Urinary bladder (tissue), 4 donors: ENCODE results near the gene ZNG1A. TPM values are rescaled to one million over a fixed set of nuclear protein-coding genes. Genes with fewer than 3 reads are reported as not detected.
"Not testable (repeated sequence)": the region's sequence is repeated elsewhere in the genome, so short reads cannot be mapped to it uniquely, and the experiment has no call there.

Experiments used
- DNase-seq: peaks from one replicate; pipeline ENCODE4 v3.0.0-alpha.2; 2015; ENCODE audit errors: extremely low spot score
- H3K27ac ChIP-seq: one replicate; pipeline ENCODE4 v1.5.1; 2013; ENCODE audit warnings: low read depth, mild to moderate bottlenecking, moderate library complexity
- H3K36me3 ChIP-seq: one replicate; pipeline ENCODE4 v1.6.1; 2013; ENCODE audit warnings: mild to moderate bottlenecking, moderate library complexity; ENCODE audit not compliant: insufficient read depth
- H3K4me1 ChIP-seq: one replicate; pipeline ENCODE4 v1.6.1; 2013; ENCODE audit warnings: mild to moderate bottlenecking, moderate library complexity; ENCODE audit not compliant: insufficient read depth
- H3K4me3 ChIP-seq: one replicate; pipeline ENCODE4 v1.5.1; 2013; ENCODE audit warnings: low read depth, low read length
- WGBS: extraction: QIAGEN DNeasy Blood & Tissue Kit; methylation state at CpG from one replicate; pipeline ENCODE4 v1.1.7; 2013; 5-methylcytosine and 5-hydroxymethylcytosine counted together
- polyA plus RNA-seq: library from polyadenylated mRNA; stranded (reverse); fragments of 200-250 nt; gene quantifications from one replicate; pipeline ENCODE4 v1.2.3, GENCODE V29; 2013
- total RNA-seq: library from RNA; depleted of rRNA; stranded (reverse); fragments of >200 nt; gene quantifications from one replicate; pipeline ENCODE4 v1.2.3, GENCODE V29; 2014
- donor health status: healthy with polysubstance abuse.
- donor health status: healthy.

Gene ZNG1A
- total and polyA plus RNA-seq, 2 donors: 33.9 to 51.2 TPM

GRCh38 chr9:214351-214647 lies 35.4 kb upstream of the ZNG1A start:
- Histone ChIP-seq H3K27ac (no peak overlapping the region), H3K36me3 (no peaks in the 10 kb centered on the region), H3K4me1 (no peaks in the 10 kb centered on the region), H3K4me3 (peak overlapping the region; percentile 54)
- WGBS: 2% methylated on average over 14 of the region's 14 CpGs
- no peak for DNase-seq

DNA sequence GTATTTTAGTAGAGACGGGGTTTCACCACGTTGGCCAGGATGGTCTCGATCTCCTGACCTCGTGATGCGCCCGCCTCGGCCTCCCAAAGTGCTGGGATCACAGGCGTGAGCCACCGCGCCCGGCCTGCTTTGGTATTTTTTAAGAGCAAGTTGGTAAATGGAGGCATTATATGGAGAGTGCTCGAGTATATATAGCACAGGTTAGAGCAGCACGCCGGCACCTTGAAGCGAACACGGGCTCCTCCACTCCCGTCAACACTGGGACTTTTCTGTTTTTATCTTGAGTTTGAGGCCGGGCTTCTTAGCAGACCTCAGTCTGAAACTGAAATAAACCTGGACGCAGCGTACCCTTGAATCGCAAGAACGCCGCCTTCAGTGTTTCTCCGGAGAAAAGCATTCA lies 35.0 kb upstream of the ZNG1A start:
- not testable (repeated sequence) for H3K4me3 ChIP-seq, H3K36me3 ChIP-seq, H3K27ac ChIP-seq, H3K4me1 ChIP-seq, DNase-seq
- 78% methylated on average over 24 of the region's 24 CpGs for WGBS

- Histone ChIP-seq H3K27ac (no peak overlapping the region), H3K4me1 (no peaks in the 10 kb centered on the region), H3K36me3 (no peaks in the 10 kb centered on the region), H3K4me3 (no peak overlapping the region)
- 76% methylated on average over 3 of the region's 3 CpGs for WGBS
- DNase-seq: no peak
Observed at GRCh38 chr9:212297-212696, 33.4 kb upstream of the ZNG1A start.

- H3K36me3 ChIP-seq: no peaks in the 10 kb centered on the region
- no peak for DNase-seq
- H3K4me3 ChIP-seq: no peak overlapping the region
- no peak overlapping the region for H3K27ac ChIP-seq
- 46% methylated on average over 5 of the region's 5 CpGs for WGBS
- no peaks in the 10 kb centered on the region for H3K4me1 ChIP-seq
Observed at GRCh38 chr9:211557-211956, 32.7 kb upstream of the ZNG1A start.

GRCh38 chr9:211036-211435 lies 32.2 kb upstream of the ZNG1A start:
- Histone ChIP-seq H3K4me3 (no peak overlapping the region), H3K36me3 (no peaks in the 10 kb centered on the region), H3K4me1 (no peaks in the 10 kb centered on the region), H3K27ac (no peak overlapping the region)
- no peak for DNase-seq
- WGBS: 73% methylated on average over 7 of the region's 7 CpGs

DNA sequence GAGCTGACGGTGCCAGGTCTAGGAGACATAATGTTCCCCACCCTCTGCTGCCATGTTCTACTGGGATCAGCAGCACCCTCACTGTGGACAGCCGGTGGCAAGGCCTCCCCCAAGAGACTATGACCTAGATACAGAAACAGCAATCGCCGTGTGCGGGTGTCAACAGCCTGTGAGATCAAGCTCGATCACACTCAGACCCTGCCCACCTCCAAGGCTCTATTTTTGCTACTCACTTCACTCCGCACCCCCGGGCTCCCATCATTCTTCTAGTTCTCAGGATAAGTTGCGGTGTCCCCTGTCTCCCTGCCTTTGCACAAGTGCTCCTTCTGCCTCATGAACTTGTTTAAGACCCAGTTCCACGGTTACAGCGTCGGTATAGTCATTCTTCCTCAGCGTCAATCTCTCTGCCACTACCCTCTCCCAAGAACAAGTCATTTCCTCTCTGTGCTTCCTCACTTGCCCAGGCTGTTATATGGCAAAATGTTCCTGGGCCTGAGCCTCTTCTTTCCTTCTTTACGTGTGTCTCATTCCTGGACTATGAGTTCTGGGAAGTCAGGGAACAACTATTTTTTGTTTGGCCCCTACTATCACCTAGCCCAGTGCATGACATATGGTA lies 30.4 kb upstream of the ZNG1A start:
- Histone ChIP-seq H3K27ac (no peak overlapping the region), H3K4me1 (no peaks in the 10 kb centered on the region), H3K36me3 (no peaks in the 10 kb centered on the region), H3K4me3 (no peak overlapping the region)
- 83% methylated on average over 14 of the region's 14 CpGs for WGBS
- DNase-seq: no peak

DNA sequence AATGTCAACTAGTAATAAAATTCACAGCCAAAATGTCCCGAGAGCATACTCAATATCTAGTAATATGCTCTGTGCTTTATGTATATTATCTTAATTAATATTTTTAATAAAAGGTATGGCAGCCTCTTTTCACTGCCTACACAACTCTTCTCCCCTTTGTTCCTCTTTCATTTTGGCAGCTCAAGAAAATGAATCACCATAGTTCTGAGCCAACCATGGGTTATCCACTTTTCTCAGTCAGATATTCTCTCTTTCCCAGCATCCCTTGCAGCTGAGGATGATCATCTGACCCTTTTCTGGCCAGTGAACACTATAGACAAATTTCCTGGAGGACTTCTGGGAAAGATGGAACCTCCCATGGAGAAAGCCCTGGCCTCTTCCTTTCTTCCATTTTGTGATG lies 27.6 kb upstream of the ZNG1A start:
- H3K36me3 ChIP-seq: no peaks in the 10 kb centered on the region
- no peak for DNase-seq
- WGBS: 58% methylated on average over 1 of the region's 1 CpG
- H3K27ac ChIP-seq: no peak overlapping the region
- H3K4me1 ChIP-seq: no peaks in the 10 kb centered on the region
- no peak overlapping the region for H3K4me3 ChIP-seq

- not testable (repeated sequence) for H3K4me1 ChIP-seq, H3K4me3 ChIP-seq, H3K27ac ChIP-seq, DNase-seq, H3K36me3 ChIP-seq
- WGBS: 41% methylated on average over 1 of the region's 1 CpG
Observed at GRCh38 chr9:199601-200000, 20.7 kb upstream of the ZNG1A start.

DNA sequence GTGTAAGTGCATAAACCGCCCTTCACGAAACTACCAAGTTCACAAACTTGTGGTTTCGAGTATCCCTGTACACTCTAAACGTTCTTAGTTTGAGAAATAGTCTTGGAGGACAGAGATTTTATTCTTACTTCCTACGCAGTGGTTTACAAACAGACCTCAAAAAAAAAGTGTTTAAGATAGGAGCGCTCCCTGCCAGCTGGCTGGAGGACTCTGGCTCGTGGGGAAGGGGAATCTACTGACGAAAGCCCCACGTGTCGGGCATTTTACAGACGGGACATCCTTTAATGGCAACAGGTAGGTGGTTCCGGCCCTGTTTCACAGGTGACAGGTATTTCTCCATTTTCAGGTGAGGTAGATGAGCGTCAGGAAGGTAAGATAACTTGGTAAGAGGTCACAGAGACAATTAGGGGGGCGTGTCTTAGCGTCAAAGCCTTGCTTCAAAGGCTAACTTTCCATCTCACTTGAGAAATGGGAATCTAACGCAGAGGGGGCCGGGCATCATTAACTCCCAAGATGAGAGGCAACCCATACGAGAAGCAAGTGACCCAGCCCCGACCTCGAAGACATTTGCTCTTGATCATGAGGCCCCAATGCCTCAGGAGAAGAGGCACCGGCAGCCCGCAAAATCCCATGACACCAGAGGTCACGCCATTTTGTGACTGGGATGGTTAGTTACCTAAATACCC lies 573 bp downstream of the ZNG1A start:
- H3K27ac ChIP-seq: peak overlapping the region; percentile 10
- not testable (repeated sequence) for H3K36me3 ChIP-seq, DNase-seq, H3K4me3 ChIP-seq, H3K4me1 ChIP-seq
- 3% methylated on average over 19 of the region's 23 CpGs for WGBS

- H3K36me3 ChIP-seq, H3K4me1 ChIP-seq, H3K27ac ChIP-seq, DNase-seq, H3K4me3 ChIP-seq: not testable (repeated sequence)
- WGBS: no CpG with 5 or more reads among the region's 3 CpGs
Observed at GRCh38 chr9:169757-170156, 9.1 kb downstream of the ZNG1A start.

DNA sequence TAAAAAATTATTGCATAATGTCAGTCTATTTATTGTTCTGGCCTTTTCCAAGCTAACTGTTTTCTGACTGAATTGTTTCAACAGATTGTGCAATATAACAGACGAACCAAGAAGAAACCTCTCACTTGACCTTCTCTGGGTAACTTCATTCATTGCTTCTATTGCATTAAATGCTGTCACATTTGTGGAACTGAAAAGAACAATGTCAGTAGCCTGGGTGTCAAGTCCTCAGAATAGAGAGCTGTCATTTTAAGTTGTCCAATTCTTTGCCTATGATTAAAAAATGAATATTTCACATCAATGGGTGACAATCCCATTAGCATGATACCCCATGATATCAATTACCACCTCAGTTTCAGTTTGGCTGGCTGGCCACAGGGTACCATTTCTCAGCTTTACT lies 19.0 kb downstream of the ZNG1A start:
- not testable (repeated sequence) for H3K27ac ChIP-seq, DNase-seq, H3K36me3 ChIP-seq, H3K4me1 ChIP-seq, H3K4me3 ChIP-seq
- 61% methylated on average over 1 of the region's 1 CpG for WGBS

- H3K4me3 ChIP-seq, DNase-seq, H3K36me3 ChIP-seq, H3K27ac ChIP-seq, H3K4me1 ChIP-seq: not testable (repeated sequence)
Observed at GRCh38 chr9:151173-151572, 27.7 kb downstream of the ZNG1A start.

- not testable (repeated sequence) for H3K4me3 ChIP-seq, H3K36me3 ChIP-seq, DNase-seq, H3K4me1 ChIP-seq, H3K27ac ChIP-seq
- 85% methylated on average over 17 of the region's 17 CpGs for WGBS
Observed at GRCh38 chr9:139880-140279, 39.0 kb downstream of the ZNG1A start.

DNA sequence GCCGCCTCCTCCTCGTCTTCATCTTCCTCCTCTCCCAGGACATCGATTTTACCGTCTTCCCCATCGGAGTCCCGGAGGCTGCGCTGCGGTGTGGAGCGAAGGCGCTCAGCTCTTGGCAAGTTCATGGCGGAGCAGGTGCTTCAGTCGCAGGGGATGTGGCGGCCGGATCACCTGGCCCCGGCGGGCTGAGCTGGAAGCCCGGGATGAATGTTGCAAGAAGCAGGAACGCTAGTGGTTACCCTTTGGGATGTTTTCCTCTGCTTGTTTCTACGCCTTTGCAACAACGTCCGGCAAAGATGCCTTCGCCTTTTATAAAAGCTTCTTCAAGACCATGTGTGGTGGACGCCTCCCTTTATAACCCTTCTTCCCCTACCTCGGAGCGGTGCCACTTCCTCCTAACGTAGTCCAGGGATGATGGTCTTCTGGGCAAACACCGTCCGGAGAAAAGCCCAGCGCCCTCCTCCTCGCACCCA lies 60.8 kb downstream of the ZNG1A start, which contains the start of gene FOXD4:
Gene FOXD4 (minus strand): TSS at position 423 of the 473 bp plus-strand sequence. CDS start 298 bp downstream, at position 125.
- not testable (repeated sequence) for H3K36me3 ChIP-seq, DNase-seq, H3K27ac ChIP-seq, H3K4me1 ChIP-seq, H3K4me3 ChIP-seq
- 13% methylated on average over 27 of the region's 30 CpGs for WGBS
